ENCODE results near the gene ACTL10.

Gene ACTL10

DNA sequence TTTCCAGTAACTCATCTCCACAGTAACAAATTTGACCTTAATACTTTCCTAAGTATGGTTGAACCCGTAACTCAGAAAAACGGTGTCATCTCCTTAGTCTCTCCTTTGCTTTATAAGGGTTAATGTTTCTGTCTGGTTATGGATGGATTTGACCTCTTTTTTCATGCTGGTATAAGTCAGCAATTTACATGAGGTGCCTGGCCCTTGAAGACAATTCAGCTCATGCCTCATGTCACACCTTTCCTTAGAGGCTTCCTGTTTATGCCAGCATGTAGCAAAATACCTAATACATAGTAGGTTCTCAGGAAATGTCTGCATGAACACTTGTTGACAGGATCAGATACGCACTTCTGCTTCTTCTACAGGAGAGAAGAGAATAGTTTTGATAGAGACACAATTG, 42.3 kb upstream of the ACTL10 start:
- peaks cover 2% of the 10 kb centered on the region for H3K4me1 ChIP-seq (ENCODE audit: control insufficient read depth, insufficient read depth, low read depth, low read length)
- no peak overlapping the region for H3K9ac ChIP-seq (ENCODE audit: low read length)
- peaks cover 1% of the 10 kb centered on the region for H3K79me1 ChIP-seq (replicated peaks; ENCODE audit: low read length, poor library complexity, severe bottlenecking)
- no peak overlapping the region for H3K27ac ChIP-seq (ENCODE audit: low read length, poor library complexity, severe bottlenecking)
- H3K18ac ChIP-seq (ENCODE audit: low read depth in 1 of 2, low read length in 2 of 2) = no peak overlapping the region
- peaks cover 30 to 66% of the 10 kb centered on the region in 2 experiments for H3K36me3 ChIP-seq (ENCODE audit: control insufficient read depth in 1 of 2, insufficient read depth in 2 of 2, low read depth in 1 of 2, low read length in 2 of 2)
- H3K4me3 ChIP-seq (ENCODE audit: insufficient read depth in 1 of 2, low read depth in 1 of 2, low read length in 2 of 2) = no peak overlapping the region
- WGBS = 100% methylated on average over 2 of the region's 3 CpGs
- no peaks in the 10 kb centered on the region for H3K9me3 ChIP-seq (ENCODE audit: control insufficient read depth, low read length)
- H3K4ac ChIP-seq (ENCODE audit: low read depth in 1 of 2, low read length in 2 of 2) = no peak overlapping the region
- H3K14ac ChIP-seq (ENCODE audit: low read length in 2 of 2) = no peak overlapping the region
- H4K91ac ChIP-seq (ENCODE audit: low read length) = no peak overlapping the region
- H2AFZ ChIP-seq (ENCODE audit: low read depth, low read length) = no peak overlapping the region
- no peak for DNase-seq
- no peak overlapping the region for H2BK12ac ChIP-seq (ENCODE audit: low read length in 2 of 2)
- no peak overlapping the region for H2BK120ac ChIP-seq (ENCODE audit: low read depth, low read length)
- no peak overlapping the region for H3K23ac ChIP-seq (ENCODE audit: low read length in 2 of 2)
- no peak overlapping the region for H2BK15ac ChIP-seq (ENCODE audit: low read depth, poor library complexity, severe bottlenecking)
- no peak overlapping the region for H2AK5ac ChIP-seq (ENCODE audit: low read length, severe bottlenecking)
- H3K27me3 ChIP-seq (ENCODE audit: control insufficient read depth in 1 of 2, insufficient read depth in 1 of 2, low read length in 2 of 2) = no peaks in the 10 kb centered on the region
- no peak overlapping the region for H2BK5ac ChIP-seq (ENCODE audit: low read depth, low read length, poor library complexity, severe bottlenecking)
- no peak overlapping the region for H4K8ac ChIP-seq (ENCODE audit: low read length)
- H3K4me2 ChIP-seq (ENCODE audit: low read length, poor library complexity, severe bottlenecking) = no peak overlapping the region

DNA sequence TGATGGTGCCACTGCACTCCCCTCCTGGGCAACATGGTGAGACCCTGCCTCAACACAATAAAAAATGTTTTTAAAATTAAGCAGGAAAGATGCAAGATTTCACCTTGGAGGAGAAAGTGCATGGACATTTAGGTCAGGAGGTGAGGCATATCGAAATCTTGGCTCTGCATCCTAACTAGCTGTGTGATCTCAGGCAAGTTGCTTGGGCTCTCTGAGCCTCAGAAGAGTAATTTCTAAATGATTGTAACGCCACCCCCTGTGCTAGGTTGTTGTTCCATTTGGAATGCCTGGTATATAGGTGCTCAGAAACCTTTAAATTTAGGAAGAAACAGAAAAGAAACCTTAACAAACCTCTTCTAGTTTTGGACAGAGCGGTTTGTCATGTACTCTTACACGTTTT, 40.6 kb upstream of the ACTL10 start:
- Histone ChIP-seq H4K8ac (ENCODE audit: low read length) (no peak overlapping the region), H3K36me3 (ENCODE audit: control insufficient read depth in 1 of 2, insufficient read depth in 2 of 2, low read depth in 1 of 2, low read length in 2 of 2) (peaks cover 41 to 75% of the 10 kb centered on the region in 2 experiments), H3K9me3 (ENCODE audit: control insufficient read depth, low read length) (no peaks in the 10 kb centered on the region), H2BK12ac (ENCODE audit: low read length in 2 of 2) (no peak overlapping the region), H3K14ac (ENCODE audit: low read length in 2 of 2) (no peak overlapping the region), H2BK15ac (ENCODE audit: low read depth, poor library complexity, severe bottlenecking) (no peak overlapping the region), H3K9ac (ENCODE audit: low read length) (no peak overlapping the region), H3K27ac (ENCODE audit: low read length, poor library complexity, severe bottlenecking) (no peak overlapping the region), H3K4ac (ENCODE audit: low read depth in 1 of 2, low read length in 2 of 2) (no peak overlapping the region), H3K4me3 (ENCODE audit: insufficient read depth in 1 of 2, low read depth in 1 of 2, low read length in 2 of 2) (no peak overlapping the region), H3K23ac (ENCODE audit: low read length in 2 of 2) (no peak overlapping the region), H4K91ac (ENCODE audit: low read length) (no peak overlapping the region), H2BK5ac (ENCODE audit: low read depth, low read length, poor library complexity, severe bottlenecking) (no peak overlapping the region), H3K4me1 (ENCODE audit: control insufficient read depth, insufficient read depth, low read depth, low read length) (peaks cover 2% of the 10 kb centered on the region), H2AK5ac (ENCODE audit: low read length, severe bottlenecking) (no peak overlapping the region), H3K18ac (ENCODE audit: low read depth in 1 of 2, low read length in 2 of 2) (no peak overlapping the region), H2AFZ (ENCODE audit: low read depth, low read length) (no peak overlapping the region), H3K79me1 (replicated peaks; ENCODE audit: low read length, poor library complexity, severe bottlenecking) (peaks cover 1% of the 10 kb centered on the region), H3K4me2 (ENCODE audit: low read length, poor library complexity, severe bottlenecking) (no peak overlapping the region), H3K27me3 (ENCODE audit: control insufficient read depth in 1 of 2, insufficient read depth in 1 of 2, low read length in 2 of 2) (no peaks in the 10 kb centered on the region), H2BK120ac (ENCODE audit: low read depth, low read length) (no peak overlapping the region)
- 97% methylated on average over 4 of the region's 4 CpGs for WGBS
- no peak for DNase-seq

DNA sequence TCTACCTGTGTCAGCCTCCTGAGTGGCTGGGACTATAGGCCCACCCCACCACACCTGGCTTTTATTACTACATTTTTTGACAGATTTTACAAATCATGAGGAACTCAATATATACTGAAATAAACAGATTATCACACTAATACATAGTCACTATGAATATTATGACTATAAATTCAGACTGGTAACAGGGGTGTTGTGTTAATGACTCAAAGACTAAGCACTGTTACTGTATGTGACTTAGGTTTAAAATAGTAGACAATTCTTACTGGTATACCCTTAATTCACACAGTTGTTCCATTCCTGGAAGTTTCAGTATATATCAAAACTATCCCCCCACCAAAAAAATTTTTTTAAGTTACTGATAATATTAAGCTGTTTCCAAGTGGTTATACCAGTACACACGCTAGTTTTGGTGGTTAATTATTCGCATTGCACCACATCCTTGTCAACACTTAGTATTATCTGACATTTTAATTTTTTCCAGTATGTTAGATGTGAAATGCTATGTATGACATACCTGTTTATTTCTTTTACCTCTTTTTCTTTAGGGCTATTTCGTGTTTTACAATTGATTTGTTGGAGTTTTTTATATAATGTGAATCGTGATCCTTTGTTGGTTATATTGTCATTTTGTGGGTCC, 39.0 kb upstream of the ACTL10 start:
- Histone ChIP-seq H3K18ac (ENCODE audit: low read depth in 1 of 2, low read length in 2 of 2) (no peak overlapping the region), H3K4me1 (ENCODE audit: control insufficient read depth, insufficient read depth, low read depth, low read length) (peaks cover 2% of the 10 kb centered on the region), H3K79me1 (replicated peaks; ENCODE audit: low read length, poor library complexity, severe bottlenecking) (peaks cover 1% of the 10 kb centered on the region), H3K14ac (ENCODE audit: low read length in 2 of 2) (no peak overlapping the region), H3K36me3 (ENCODE audit: control insufficient read depth in 1 of 2, insufficient read depth in 2 of 2, low read depth in 1 of 2, low read length in 2 of 2) (peaks cover 46 to 85% of the 10 kb centered on the region in 2 experiments), H4K8ac (ENCODE audit: low read length) (no peak overlapping the region), H3K9ac (ENCODE audit: low read length) (no peak overlapping the region), H3K23ac (ENCODE audit: low read length in 2 of 2) (no peak overlapping the region), H2BK5ac (ENCODE audit: low read depth, low read length, poor library complexity, severe bottlenecking) (no peak overlapping the region), H4K91ac (ENCODE audit: low read length) (no peak overlapping the region), H2BK15ac (ENCODE audit: low read depth, poor library complexity, severe bottlenecking) (no peak overlapping the region), H2AK5ac (ENCODE audit: low read length, severe bottlenecking) (no peak overlapping the region), H2AFZ (ENCODE audit: low read depth, low read length) (no peak overlapping the region), H3K27me3 (ENCODE audit: control insufficient read depth in 1 of 2, insufficient read depth in 1 of 2, low read length in 2 of 2) (no peaks in the 10 kb centered on the region), H3K4me2 (ENCODE audit: low read length, poor library complexity, severe bottlenecking) (no peak overlapping the region), H2BK12ac (ENCODE audit: low read length in 2 of 2) (no peak overlapping the region), H3K4ac (ENCODE audit: low read depth in 1 of 2, low read length in 2 of 2) (no peak overlapping the region), H3K9me3 (ENCODE audit: control insufficient read depth, low read length) (no peaks in the 10 kb centered on the region), H3K27ac (ENCODE audit: low read length, poor library complexity, severe bottlenecking) (no peak overlapping the region), H2BK120ac (ENCODE audit: low read depth, low read length) (no peak overlapping the region), H3K4me3 (ENCODE audit: insufficient read depth in 1 of 2, low read depth in 1 of 2, low read length in 2 of 2) (no peak overlapping the region)
- 97% methylated on average over 2 of the region's 4 CpGs for WGBS
- no peak for DNase-seq

DNA sequence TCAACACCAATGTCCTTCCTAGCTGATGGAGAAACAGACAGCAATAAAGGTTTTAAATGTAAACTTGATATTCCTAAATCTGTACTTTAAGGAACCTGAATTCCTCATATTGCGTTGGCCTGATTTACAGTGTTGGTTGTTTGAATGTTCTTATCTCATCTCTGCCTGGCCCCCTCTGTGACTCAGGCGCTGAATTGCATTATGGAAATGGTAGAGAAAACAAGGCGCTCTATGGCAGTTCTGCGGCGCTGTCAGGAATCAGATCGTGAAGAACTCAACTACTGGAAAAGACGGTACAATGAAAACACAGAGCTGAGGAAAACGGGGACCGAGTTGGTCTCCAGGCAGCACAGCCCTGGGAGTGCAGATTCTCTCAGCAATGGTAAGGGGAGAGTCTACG, 37.2 kb upstream of the ACTL10 start:
- peaks cover 43 to 81% of the 10 kb centered on the region in 2 experiments for H3K36me3 ChIP-seq (ENCODE audit: control insufficient read depth in 1 of 2, insufficient read depth in 2 of 2, low read depth in 1 of 2, low read length in 2 of 2)
- no peak overlapping the region for H3K18ac ChIP-seq (ENCODE audit: low read depth in 1 of 2, low read length in 2 of 2)
- H3K79me1 ChIP-seq (replicated peaks; ENCODE audit: low read length, poor library complexity, severe bottlenecking) = no peaks in the 10 kb centered on the region
- no peak overlapping the region for H4K8ac ChIP-seq (ENCODE audit: low read length)
- H3K27ac ChIP-seq (ENCODE audit: low read length, poor library complexity, severe bottlenecking) = no peak overlapping the region
- H3K4me2 ChIP-seq (ENCODE audit: low read length, poor library complexity, severe bottlenecking) = no peak overlapping the region
- no peak overlapping the region for H4K91ac ChIP-seq (ENCODE audit: low read length)
- no peak overlapping the region for H3K14ac ChIP-seq (ENCODE audit: low read length in 2 of 2)
- no peak overlapping the region for H3K4me3 ChIP-seq (ENCODE audit: insufficient read depth in 1 of 2, low read depth in 1 of 2, low read length in 2 of 2)
- H3K9me3 ChIP-seq (ENCODE audit: control insufficient read depth, low read length) = no peaks in the 10 kb centered on the region
- H2BK15ac ChIP-seq (ENCODE audit: low read depth, poor library complexity, severe bottlenecking) = no peak overlapping the region
- no peak overlapping the region for H2BK5ac ChIP-seq (ENCODE audit: low read depth, low read length, poor library complexity, severe bottlenecking)
- no peak overlapping the region for H2AK5ac ChIP-seq (ENCODE audit: low read length, severe bottlenecking)
- no peak for DNase-seq
- H3K27me3 ChIP-seq (ENCODE audit: control insufficient read depth in 1 of 2, insufficient read depth in 1 of 2, low read length in 2 of 2) = no peaks in the 10 kb centered on the region
- no peak overlapping the region for H3K23ac ChIP-seq (ENCODE audit: low read length in 2 of 2)
- H3K4ac ChIP-seq (ENCODE audit: low read depth in 1 of 2, low read length in 2 of 2) = no peak overlapping the region
- H3K4me1 ChIP-seq (ENCODE audit: control insufficient read depth, insufficient read depth, low read depth, low read length) = no peaks in the 10 kb centered on the region
- no peak overlapping the region for H2BK12ac ChIP-seq (ENCODE audit: low read length in 2 of 2)
- no peak overlapping the region for H2BK120ac ChIP-seq (ENCODE audit: low read depth, low read length)
- WGBS = 96% methylated on average over 10 of the region's 10 CpGs
- H3K9ac ChIP-seq (ENCODE audit: low read length) = no peak overlapping the region
- H2AFZ ChIP-seq (ENCODE audit: low read depth, low read length) = no peak overlapping the region

Measured in mesenchymal stem cell (in vitro differentiated cells and primary cell).